AG10803 (cell line): ENCODE results near the gene FBLIM1.

Experiments used
- DNase-seq: peaks from one replicate; pipeline ENCODE4 v3.0.0; 2010; ENCODE audit warnings: low read depth
- H3K4me3 ChIP-seq: 2 replicates; pipeline ENCODE4 v1.5.1; 2011; ENCODE audit warnings: mild to moderate bottlenecking, low read length, control low read depth
- CTCF ChIP-seq: conservative IDR thresholded peaks from 2 replicates; pipeline ENCODE4 v1.5.1; 2011; ENCODE audit warnings: mild to moderate bottlenecking, low read length, control low read depth, inconsistent platforms

Gene FBLIM1

GRCh38 chr1:15755646-15756040, 3.0 kb upstream of the FBLIM1 start:
- DNase-seq = no peak
- H3K4me3 ChIP-seq = no peak overlapping the region
- TF ChIP-seq CTCF = no peak

DNA sequence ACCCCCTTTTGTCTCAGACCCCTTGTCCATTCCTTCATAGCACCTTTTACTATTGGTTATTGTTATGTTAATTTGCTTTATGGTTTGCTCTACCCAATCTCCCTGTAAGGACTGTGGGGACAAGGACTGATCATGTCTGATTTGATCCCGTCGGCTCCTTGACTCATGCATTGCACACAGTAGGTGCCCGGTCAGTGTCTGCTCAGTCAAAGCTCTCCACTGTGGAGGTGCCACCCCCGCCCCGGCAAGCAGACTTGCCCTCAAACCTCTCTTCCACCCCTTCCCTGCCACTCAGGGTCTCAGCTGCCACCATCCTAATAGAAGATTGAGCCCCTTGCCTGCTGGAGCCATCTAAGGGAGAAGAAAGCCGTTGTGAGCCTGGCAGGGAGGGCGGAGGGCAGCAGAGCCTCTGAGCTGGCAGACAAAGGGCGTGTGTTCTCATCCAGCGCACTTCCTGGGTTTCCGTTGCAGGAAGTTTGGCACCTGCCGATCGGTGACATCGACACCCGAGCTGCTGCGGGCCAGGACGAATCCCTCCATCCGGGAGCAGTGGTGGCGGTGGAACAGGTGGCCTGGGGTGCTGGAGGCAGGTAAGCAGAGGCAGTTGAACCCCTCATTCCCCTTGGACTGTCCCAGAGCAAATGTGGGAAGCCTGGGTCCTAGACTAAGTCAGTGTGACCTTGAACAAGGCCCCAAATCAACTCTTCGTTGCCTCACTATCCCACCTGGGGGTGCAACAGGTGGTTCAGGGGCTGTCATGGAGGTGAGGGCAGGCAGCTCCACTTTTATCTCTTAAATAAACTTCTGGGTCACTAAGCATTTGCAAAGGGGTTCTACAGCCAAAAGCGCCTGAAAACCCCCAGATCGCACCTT, 2.2 kb upstream of the FBLIM1 start:
- DNase-seq = no peak
- H3K4me3 ChIP-seq = no peak overlapping the region
- no peak for TF ChIP-seq CTCF

DNA sequence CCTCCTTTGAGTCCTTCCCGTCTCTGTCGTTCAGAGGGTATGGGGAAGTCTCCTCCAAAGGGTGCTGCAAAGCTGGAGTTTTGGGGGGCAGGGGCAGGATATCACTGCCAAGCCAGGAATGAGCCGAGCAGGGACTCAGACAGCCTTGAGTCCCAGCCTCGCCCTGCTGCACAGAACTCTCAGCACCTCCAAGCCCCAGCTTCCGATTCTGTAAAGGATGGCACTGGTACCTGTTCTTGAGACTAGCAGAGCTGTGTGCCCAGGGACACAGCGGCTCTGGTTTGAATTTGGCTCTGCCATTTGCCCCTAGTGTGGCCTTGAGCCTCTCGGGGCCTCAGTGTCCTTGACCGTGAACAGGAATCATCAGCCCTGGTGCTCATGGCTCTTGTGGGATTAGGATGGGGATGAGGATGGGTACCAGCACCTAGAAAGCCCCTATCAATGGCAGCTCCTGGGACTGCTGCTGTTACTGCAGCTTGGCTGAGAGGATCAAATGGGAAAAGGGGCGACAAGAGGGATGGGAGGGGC, 1.5 kb upstream of the FBLIM1 start:
- no peak for TF ChIP-seq CTCF
- no peak for DNase-seq
- no peak overlapping the region for H3K4me3 ChIP-seq

DNA sequence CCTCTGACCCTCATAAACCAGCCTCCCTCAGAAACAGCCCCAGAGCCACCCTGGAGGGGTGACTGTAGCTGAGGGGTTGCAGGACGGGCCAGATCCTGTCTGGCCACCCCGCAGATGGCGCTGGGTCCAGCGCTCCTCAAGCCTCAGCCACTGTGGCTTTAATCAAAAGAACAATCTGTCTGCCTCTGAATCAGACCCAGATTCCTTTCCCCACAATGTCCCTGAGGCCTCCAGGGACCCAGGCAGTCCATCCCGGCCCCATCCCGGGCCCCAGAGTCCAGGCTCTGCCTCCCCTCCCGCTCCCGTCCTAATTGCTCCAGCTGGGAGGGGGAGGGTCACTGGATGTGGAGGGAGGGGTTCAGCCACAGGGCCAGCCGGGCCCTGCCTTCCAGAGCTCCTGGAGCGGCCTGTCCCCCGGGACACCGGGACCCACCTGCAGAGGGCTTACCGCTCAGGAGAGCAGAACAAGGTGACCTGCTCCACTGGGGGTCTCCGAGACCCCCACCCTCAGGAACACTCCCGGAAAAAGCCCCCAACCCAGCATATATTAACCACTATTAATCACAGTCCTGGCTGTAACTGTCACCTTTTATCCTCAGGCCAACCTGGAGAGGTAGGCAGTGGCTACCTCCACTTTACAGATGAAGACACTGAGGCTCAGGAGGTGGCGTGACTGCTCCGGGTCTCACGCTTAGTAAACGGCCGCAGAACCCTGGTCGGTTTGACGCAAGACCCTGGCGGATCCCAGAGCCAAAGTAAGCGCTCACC, 836 bp upstream of the FBLIM1 start:
- H3K4me3 ChIP-seq = peak overlapping the region; percentile 77
- TF ChIP-seq CTCF = no peak
- DNase-seq = peak; percentile 26

DNA sequence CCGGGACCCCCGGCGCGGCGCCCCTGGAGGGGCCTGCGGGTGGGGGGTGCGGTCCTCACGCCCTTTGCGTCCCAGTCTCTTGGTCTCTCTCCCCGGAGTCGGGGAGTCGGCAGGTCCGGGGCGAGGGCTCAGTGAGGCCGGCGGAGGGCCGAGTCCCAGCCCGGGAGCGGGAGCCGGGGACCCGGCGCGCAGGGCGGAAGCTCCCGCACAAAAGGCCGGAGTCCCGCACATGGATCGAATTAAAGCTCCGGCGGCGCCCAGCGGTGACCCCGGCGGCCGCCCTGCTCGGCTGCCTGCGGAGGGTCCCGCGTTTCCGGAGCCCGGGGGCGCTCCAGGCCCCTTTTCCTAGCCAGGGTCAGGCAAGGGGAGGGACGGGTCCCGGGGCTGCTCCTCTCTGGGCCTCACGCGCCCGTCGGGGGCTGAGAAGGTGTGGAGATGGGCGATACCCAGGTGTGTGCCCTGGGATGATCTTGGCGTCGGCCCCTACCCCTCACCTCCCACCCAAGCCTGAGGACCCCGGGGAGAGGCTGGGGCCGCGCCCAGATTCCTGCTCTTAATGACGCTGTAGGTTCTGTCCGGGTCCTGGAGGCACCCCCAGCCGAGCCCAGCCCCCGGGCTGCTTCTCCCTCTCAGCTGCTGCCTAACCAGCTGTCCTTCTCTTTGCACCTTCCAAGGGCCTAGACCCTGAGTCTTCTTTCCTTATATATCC, 512 bp downstream of the FBLIM1 start:
- TF ChIP-seq CTCF = no peak
- peak overlapping the region; percentile 77 for H3K4me3 ChIP-seq
- DNase-seq = peak; percentile 30

DNA sequence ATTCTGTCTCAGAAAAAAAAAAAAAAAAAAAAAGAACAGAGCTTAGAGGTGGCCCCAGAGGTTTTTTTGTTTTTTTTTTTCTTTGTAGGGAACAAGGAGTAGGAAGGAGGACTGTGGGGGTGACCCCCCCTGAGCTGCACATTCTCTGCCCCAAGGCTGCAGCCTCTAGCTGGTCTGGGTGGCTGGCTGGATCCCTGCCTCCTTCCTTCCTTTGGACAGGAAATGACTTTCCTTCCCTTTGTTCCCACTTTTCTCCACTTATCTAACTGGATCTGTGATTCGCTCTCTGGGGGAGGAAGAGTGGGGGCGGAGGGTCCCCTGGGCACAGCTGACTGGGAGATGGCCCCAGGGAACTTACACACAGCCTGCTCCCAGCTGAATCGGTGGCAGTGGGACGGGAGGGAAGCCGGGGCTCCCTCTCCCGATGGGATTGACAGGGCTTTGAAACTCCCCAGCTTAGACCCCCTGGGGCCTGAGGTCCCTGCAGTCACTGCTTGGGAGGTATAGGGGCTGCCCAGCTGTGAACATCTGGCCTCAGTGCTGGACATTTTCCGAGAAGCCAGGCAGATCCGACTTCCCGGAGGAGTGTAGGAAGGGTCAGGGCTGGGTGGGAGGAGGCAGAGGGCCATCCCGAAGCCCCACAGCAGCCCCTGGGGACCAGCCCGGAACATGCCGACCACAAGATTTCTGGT, 2.1 kb downstream of the FBLIM1 start:
- DNase-seq = peak; percentile 57

More for the DNA sequence above, 2.1 kb downstream of the FBLIM1 start:
- H3K4me3 ChIP-seq = peak overlapping the region; percentile 39
- TF ChIP-seq CTCF = no peak
